ENCODE results near the gene PRRT2. TPM values are rescaled to one million over a fixed set of nuclear protein-coding genes. Genes with fewer than 3 reads are reported as not detected.
"Not testable (repeated sequence)": the region's sequence is repeated elsewhere in the genome, so short reads cannot be mapped to it uniquely, and the experiment has no call there.

Gene PRRT2
- total and polyA plus RNA-seq, 8 donors = 0.35 to 3.2 (median 0.70) TPM

- TF ChIP-seq, protein P1, sequence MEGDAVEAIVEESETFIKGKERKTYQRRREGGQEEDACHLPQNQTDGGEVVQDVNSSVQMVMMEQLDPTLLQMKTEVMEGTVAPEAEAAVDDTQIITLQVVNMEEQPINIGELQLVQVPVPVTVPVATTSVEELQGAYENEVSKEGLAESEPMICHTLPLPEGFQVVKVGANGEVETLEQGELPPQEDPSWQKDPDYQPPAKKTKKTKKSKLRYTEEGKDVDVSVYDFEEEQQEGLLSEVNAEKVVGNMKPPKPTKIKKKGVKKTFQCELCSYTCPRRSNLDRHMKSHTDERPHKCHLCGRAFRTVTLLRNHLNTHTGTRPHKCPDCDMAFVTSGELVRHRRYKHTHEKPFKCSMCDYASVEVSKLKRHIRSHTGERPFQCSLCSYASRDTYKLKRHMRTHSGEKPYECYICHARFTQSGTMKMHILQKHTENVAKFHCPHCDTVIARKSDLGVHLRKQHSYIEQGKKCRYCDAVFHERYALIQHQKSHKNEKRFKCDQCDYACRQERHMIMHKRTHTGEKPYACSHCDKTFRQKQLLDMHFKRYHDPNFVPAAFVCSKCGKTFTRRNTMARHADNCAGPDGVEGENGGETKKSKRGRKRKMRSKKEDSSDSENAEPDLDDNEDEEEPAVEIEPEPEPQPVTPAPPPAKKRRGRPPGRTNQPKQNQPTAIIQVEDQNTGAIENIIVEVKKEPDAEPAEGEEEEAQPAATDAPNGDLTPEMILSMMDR (IDR thresholded peaks at IDR 0.05) = no peak
- intact Hi-C loops (cut with DNase I) = no loop called here
- no peak for FAIRE-seq
- DNase-seq = peak in 2 of 6 donors; percentile 32 to 62
- Histone ChIP-seq H3K4me3 (no peak overlapping the region), H3K9me3 (no peaks in the 10 kb centered on the region), H3K27me3 (no peaks in the 10 kb centered on the region), H3K27ac (peak overlapping the region in 2 of 4 donors; percentile 74 to 79), H3K4me1 (peaks cover 23 to 39% (median 39%) of the 10 kb centered on the region in 3 donors), H3K36me3 (peaks cover 6 to 22% (median 8%) of the 10 kb centered on the region in 3 donors)
- WGBS, 2 donors = 93 to 97% methylated on average over 11 of the region's 11 CpGs
- no peak for ATAC-seq
These were observed 18.8 kb downstream of the PRRT2 start for GRCh38 chr16:29830774-29831173.

DNA sequence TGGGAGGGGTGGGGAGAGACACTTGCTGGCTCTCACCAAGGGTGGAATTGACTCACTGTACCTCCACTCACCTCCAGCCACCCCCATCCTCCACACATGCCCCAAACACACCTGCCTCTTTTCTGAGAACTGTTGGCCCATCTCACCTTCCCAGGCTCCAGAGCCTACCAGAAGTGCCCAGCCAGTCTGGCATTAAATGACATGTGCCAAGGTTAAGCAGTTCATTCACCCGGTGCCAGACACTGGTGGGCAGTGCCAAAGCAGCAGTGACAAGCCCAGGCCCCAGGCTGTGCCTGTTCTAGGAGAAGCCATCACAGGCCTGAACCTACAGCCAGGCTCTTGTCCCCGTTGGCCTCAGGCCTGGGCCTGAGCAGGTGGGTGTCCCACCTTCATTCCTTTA is 19.5 kb downstream of the PRRT2 start:
- intact Hi-C loops (cut with DNase I) = no loop called here
- DNase-seq (peak; percentile 77 to 93 (median 92)), ATAC-seq (peak; percentile 82 to 90 (median 87)), FAIRE-seq (no peak)
- H3K4me3 ChIP-seq = no peak overlapping the region
- no peaks in the 10 kb centered on the region for H3K27me3 ChIP-seq
- peaks cover 16 to 34% (median 32%) of the 10 kb centered on the region in 3 donors for H3K4me1 ChIP-seq
- no peaks in the 10 kb centered on the region for H3K9me3 ChIP-seq
- peaks cover 6 to 27% (median 8%) of the 10 kb centered on the region in 3 donors for H3K36me3 ChIP-seq
- TF ChIP-seq, protein P1 (IDR thresholded peaks at IDR 0.05) = no peak
- peak overlapping the region in 2 of 4 donors; percentile 74 to 79 for H3K27ac ChIP-seq
- WGBS, 2 donors = 28 to 41% methylated on average over 2 of the region's 2 CpGs

- ATAC-seq; intact Hi-C loops (cut with DNase I); DNase-seq; FAIRE-seq; H3K27me3 ChIP-seq; H3K9me3 ChIP-seq; H3K4me3 ChIP-seq; H3K27ac ChIP-seq: not testable (repeated sequence)
- Histone ChIP-seq H3K4me1 (peaks cover 15 to 29% (median 25%) of the 10 kb centered on the region in 3 donors), H3K36me3 (peaks cover 6 to 45% (median 14%) of the 10 kb centered on the region in 3 donors)
- 97 to 98% methylated on average over 4 of the region's 4 CpGs for WGBS, 2 donors
These were observed 21.2 kb downstream of the PRRT2 start for GRCh38 chr16:29833219-29833618.

GRCh38 chr16:29834079-29834478 is 22.1 kb downstream of the PRRT2 start:
- Histone ChIP-seq H3K27ac (no peak overlapping the region), H3K27me3 (no peaks in the 10 kb centered on the region), H3K9me3 (no peaks in the 10 kb centered on the region), H3K4me1 (peaks cover 10 to 21% (median 16%) of the 10 kb centered on the region in 3 donors), H3K36me3 (peaks cover 6 to 45% (median 14%) of the 10 kb centered on the region in 3 donors), H3K4me3 (no peak overlapping the region)
- no peak for FAIRE-seq
- intact Hi-C loops (cut with DNase I) = no loop called here
- DNase-seq = no peak
- TF ChIP-seq, protein P1 (IDR thresholded peaks at IDR 0.05) = no peak
- ATAC-seq = no peak
- WGBS, 2 donors = 93 to 99% methylated on average over 5 of the region's 5 CpGs

- Histone ChIP-seq H3K4me3 (no peak overlapping the region), H3K4me1 (peaks cover 0 to 4% (median 3%) of the 10 kb centered on the region in 3 donors), H3K9me3 (no peaks in the 10 kb centered on the region), H3K36me3 (peaks cover 6 to 58% (median 16%) of the 10 kb centered on the region in 3 donors), H3K27me3 (no peaks in the 10 kb centered on the region), H3K27ac (no peak overlapping the region)
- no peak for FAIRE-seq
- WGBS, 2 donors = 95 to 96% methylated on average over 7 of the region's 7 CpGs
- no peak for DNase-seq
- TF ChIP-seq, protein P1 (IDR thresholded peaks at IDR 0.05) = no peak
- no peak for ATAC-seq
- intact Hi-C loops (cut with DNase I) = no loop called here
These were observed 23.9 kb downstream of the PRRT2 start for GRCh38 chr16:29835926-29836325.

Data from pancreas (tissue), 10 donors.